GM12865 (cell line): ENCODE data around the gene KLRG1.

Source experiments
- DNase-seq: peaks from one replicate; pipeline ENCODE4 v3.0.0; 2010; ENCODE audit warnings: low read depth
- H3K4me3 ChIP-seq: 2 replicates; pipeline ENCODE4 v1.5.1; 2011; ENCODE audit warnings: mild to moderate bottlenecking, low read depth, low read length, control low read depth
- TF ChIP-seq, protein P1 (sequence below): IDR thresholded peaks from 2 replicates; pipeline ENCODE4 v1.5.1; 2011; ENCODE audit warnings: low read length, control low read depth, low read depth, inconsistent platforms; ENCODE audit not compliant: insufficient read depth; ENCODE audit errors: missing control alignments

KLRG1 gene

DNA sequence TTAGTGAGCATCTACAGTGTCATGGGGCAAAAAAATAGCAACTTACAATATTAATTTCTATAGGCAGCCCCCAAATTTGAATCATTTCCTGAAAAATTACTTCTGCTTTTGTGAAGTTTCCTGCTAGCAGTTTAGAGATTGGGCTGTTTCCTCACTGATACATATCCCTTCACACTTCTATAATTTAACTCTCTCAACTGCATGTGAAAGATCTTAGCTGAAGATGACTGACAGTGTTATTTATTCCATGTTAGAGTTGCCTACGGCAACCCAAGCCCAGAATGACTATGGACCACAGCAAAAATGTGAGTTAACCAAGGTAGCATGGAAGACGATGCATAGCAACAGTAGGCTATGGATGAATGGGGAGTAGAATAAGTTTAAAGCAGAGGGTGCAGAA, at the start of gene KLRG1:
KLRG1 (plus strand) TSS at position 134 of the 400 bp plus-strand sequence; CDS start at position 224, 90 bp downstream.
- DNase-seq = peak; percentile 10
- no peak within 1 kb of the TSS for H3K4me3 ChIP-seq
- TF ChIP-seq, protein P1, sequence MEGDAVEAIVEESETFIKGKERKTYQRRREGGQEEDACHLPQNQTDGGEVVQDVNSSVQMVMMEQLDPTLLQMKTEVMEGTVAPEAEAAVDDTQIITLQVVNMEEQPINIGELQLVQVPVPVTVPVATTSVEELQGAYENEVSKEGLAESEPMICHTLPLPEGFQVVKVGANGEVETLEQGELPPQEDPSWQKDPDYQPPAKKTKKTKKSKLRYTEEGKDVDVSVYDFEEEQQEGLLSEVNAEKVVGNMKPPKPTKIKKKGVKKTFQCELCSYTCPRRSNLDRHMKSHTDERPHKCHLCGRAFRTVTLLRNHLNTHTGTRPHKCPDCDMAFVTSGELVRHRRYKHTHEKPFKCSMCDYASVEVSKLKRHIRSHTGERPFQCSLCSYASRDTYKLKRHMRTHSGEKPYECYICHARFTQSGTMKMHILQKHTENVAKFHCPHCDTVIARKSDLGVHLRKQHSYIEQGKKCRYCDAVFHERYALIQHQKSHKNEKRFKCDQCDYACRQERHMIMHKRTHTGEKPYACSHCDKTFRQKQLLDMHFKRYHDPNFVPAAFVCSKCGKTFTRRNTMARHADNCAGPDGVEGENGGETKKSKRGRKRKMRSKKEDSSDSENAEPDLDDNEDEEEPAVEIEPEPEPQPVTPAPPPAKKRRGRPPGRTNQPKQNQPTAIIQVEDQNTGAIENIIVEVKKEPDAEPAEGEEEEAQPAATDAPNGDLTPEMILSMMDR = no peak

DNA sequence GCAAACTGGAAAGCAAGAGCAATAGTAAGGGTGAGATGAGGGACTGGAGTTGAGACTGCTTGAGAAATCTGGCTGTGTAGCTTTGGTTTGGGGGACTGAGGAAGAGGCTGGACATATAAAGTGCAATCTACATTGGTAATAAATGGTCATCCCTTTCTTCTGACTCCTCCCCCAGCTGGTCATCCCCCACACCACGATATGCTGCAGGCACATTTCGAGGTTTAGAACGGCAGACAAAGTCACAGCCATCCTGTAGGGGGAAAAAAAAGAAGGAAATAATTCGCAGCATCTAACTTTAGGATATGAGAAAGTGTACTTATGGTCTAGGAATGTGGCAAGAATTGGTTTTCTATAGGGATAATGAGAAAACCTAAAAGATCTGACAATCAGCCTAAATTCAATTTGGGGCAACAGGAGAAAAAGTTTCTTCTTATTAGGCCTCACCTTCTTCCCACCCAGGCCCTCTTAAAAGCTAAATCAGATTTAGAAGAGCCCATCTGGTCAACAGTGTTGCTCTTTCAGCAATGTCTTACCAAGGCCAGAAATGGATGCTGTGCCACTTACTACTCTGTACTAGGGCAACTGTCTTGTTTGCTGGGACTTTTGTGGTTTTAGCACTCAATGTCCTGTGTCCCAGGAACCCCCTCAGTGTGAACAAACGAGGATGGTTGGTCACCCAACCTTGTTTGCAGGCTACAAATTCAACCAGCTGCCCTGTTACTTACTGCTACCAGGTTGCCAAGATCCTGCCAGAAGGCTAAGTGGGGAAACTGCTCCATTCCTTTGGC, 47.5 kb upstream of the KLRG1 start:
- no peak for DNase-seq
- no peak overlapping the region for H3K4me3 ChIP-seq
- TF ChIP-seq, protein P1 = no peak

DNA sequence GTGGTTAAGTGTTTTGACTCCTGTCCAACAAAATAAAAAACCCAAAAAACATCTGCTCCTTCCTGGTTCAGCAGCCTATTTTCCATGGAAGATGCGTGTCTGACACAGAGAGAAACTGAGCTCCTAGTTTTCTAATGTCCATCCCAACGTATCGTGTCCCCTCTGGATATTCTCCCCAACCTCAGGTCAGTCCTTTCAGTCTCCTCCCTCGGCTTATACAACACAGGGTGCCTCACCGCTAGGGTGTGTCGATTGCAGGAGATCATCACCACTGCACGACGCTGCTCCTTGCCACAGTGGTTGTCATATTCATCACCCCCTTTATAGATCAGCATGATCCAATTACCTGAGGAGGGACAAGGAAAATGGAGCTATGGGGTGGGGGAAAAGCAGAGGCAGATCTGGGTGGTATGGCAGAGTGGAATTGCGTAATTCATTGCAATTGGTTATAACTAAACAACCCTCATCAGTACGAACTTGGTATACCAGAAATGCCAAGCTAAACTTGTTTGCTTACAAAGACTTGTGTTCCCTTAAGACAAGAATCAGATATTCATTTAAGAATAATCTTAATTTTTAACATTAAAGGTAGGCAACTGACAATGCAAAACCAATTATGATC, 45.7 kb upstream of the KLRG1 start:
- no peak for DNase-seq
- TF ChIP-seq, protein P1 = no peak
- no peak overlapping the region for H3K4me3 ChIP-seq

DNA sequence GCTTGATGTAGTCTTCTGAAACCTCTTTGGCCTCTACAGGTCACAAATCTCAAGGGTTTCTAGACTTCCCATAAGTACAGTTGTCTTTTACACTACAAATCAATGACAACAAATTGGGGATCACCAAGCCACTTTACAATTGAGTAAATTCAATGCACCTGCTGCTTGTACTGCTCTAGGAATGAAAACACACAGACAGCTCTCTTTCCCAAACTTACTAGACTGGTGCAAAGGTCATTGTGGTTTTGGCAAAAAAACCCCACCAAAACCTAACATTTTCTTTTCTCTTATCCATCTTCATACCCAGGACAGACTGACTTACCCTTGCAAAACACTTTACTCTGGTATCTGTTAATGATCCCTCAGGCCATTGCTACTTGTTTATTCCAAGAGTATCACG, 42.6 kb upstream of the KLRG1 start:
- DNase-seq = peak; percentile 39
- TF ChIP-seq, protein P1 = no peak
- no peak overlapping the region; the same call in 1 of the 2 replicates for H3K4me3 ChIP-seq

DNA sequence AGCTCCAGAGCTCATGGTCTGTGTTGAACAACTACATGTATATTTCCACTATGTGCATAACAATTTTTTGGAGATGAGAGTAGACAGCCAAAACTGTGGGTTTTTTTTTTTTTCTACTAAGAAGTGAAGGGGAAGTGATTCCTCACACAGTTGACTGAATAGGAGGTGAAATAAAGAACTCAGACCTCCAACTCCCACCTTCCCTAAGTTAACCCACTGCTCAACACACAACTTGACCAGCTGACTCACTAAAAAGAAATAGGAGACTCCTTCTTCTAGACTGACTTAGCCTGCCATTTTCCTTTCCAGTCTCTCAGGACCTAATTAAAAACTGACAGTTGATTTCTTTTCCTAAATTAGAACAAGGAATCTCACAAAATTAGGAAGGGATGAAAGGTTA, 41.6 kb upstream of the KLRG1 start:
- TF ChIP-seq, protein P1 = no peak
- H3K4me3 ChIP-seq = peak overlapping the region; percentile 78
- DNase-seq = peak; percentile 18

DNA sequence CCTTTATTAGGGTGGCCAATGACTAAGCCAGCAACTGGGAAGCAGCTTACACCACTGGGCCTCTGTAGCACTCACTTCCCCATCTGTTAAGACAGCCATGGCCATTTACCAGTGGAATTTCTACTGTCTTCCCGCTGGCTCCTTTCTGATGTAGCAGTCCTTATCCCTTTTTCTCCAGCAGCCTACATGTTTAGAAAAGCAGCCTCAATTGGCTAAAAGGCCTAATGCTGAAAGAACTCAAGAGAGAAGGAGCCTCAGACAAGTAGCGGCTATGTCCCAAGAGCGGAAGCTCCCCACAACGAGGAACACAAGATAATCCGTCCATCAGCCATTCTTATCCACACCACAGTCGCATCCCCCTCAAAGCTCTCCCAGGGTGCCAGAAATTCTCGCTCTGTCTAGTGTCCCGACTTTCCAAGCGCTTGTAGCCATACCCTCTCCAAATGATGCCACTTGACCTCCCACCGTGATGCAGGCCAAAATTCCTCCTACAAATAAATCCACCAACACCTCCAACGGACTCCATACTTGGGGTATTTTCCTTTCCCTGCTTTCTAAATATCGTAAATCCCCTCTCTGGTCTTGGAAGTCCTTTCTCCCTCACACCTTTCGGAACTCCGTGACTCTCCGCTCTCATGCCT, 40.5 kb upstream of the KLRG1 start:
- TF ChIP-seq, protein P1 = no peak
- H3K4me3 ChIP-seq = peak overlapping the region; percentile 78
- peak; percentile 36 for DNase-seq
